GM18505 (cell line): ENCODE data around the gene TICAM2.

Source experiments
- ATAC-seq: cut with Tn5 transposase; IDR thresholded peaks from one replicate; pipeline ENCODE4 v1.9.1; 2021; ENCODE audit not compliant: unreplicated experiment
- POLR2A ChIP-seq: IDR thresholded peaks from 4 replicates; pipeline ENCODE4 v1.6.1; 2011; ENCODE audit warnings: borderline replicate concordance; ENCODE audit not compliant: insufficient read depth, insufficient read length; ENCODE audit errors: extremely low read depth

TICAM2 gene

DNA sequence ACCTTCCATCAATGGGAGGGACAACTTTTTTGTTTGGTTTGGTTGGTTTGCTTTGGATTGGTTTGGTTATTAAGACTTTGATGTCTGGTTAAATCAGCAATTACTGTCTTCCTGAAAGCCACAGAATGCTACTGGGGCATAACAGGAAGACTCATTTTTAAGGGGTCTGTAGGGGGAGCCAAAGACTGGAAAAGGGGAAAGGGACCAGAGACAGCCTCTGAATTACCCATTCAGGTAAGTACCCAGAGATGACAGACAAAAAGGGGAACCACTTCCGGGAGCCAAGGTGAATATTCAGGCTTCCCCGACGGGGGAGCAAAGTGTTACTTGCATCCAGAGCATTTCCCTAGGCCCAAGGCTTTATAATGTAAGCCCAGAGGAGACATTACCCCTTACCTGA is 53.1 kb downstream of the TICAM2 start:
- no peak for TF ChIP-seq POLR2A
- no peak for ATAC-seq

DNA sequence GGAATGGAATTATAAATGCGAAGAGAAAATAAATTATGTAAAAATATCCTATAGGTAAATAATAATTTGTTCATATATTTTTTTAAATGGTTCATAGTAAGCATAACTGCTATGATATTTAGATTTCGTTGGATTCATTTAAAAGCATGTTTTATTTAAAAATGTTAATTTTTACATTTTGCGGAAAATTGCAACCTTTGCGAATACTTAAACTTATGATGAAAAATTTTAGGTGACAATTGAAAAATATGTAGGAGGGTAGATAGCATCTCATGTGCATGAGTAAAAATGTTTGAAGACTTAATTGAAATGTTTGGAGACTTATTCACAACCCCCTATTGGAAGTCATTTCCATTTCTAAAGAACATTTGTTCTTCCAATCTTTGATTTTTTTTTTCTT is 53.6 kb downstream of the TICAM2 start:
- no peak for TF ChIP-seq POLR2A
- ATAC-seq: no peak

- ATAC-seq: no peak
- TF ChIP-seq POLR2A: no peak
Observed at GRCh38 chr5:115545351-115545882, 56.9 kb downstream of the TICAM2 start.

- peak; percentile 96 for TF ChIP-seq POLR2A
- ATAC-seq: peak; percentile 97
Observed at GRCh38 chr5:115544436-115545350, 57.6 kb downstream of the TICAM2 start, which contains the start of gene FEM1C. TSS of gene FEM1C (minus strand) at chr5:115544775. CDS start at chr5:115543493, 1,282 bp downstream.

GRCh38 chr5:115544043-115544435 is 58.2 kb downstream of the TICAM2 start:
- no peak for TF ChIP-seq POLR2A
- ATAC-seq: no peak

- no peak for TF ChIP-seq POLR2A
- peak; percentile 23 for ATAC-seq
Observed at GRCh38 chr5:115543365-115544042, 58.8 kb downstream of the TICAM2 start.

DNA sequence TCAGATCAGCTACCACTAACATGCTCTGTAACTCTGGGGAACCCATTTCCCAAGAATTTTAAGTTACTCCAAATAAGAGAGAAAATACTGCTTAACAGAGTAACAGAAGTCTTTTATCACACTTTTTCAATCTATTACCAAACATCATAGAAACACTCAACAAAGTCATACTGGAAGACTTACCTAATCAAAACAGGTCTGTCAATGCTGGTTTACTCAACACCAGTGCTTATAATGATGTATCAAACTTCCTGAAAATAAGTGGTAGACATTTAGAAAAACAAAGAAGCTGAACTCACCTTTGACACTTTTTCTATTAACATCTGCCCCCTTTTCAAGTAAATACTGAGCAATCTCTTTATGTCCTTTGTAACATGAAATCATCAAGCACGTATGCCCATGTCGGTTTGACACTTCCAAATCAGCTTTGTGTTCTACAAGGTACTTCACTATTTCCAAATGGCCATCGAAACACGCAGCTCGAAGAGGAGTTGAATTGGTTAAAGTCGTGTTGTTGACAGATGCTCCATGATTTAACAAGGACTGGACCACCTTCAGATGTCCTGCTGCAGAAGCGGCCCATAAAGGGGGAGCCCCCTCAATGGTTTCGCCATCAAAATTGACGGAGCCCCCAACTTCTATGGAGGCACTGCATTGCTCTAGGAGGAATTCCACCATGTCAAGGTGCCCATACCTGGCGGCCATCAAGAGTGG is 59.5 kb downstream of the TICAM2 start:
- ATAC-seq: no peak
- no peak for TF ChIP-seq POLR2A

DNA sequence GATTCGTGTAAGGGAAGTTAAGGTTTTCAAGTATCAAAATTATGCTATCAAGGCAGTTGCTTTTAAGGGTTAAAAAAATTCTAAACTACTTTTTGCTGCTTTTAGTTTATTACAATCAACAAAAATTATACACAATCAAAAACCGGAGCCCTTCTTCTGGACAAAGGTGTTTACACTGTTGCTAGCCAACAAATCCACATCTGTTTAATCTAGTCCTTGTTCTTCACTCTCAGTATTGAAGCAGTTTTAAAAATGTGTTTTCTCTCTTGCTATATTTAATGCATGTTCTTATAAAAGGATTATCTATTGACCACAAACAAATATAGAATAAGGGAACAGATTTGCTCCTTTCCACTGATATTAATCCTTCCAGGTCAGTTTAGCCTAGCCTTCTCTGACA is 60.2 kb downstream of the TICAM2 start:
- ATAC-seq: no peak
- TF ChIP-seq POLR2A: no peak

GRCh38 chr5:115541611-115542010 is 60.7 kb downstream of the TICAM2 start:
- ATAC-seq: no peak
- TF ChIP-seq POLR2A: no peak

GRCh38 chr5:115535479-115536035 is 66.7 kb downstream of the TICAM2 start:
- no peak for ATAC-seq
- no peak for TF ChIP-seq POLR2A

- TF ChIP-seq POLR2A: no peak
- no peak for ATAC-seq
Observed at GRCh38 chr5:115532517-115532916, 69.8 kb downstream of the TICAM2 start.

GRCh38 chr5:115531787-115532367 is 70.4 kb downstream of the TICAM2 start:
- TF ChIP-seq POLR2A: no peak

GRCh38 chr5:115531380-115531779 is 70.9 kb downstream of the TICAM2 start:
- no peak for ATAC-seq
- no peak for TF ChIP-seq POLR2A

More at GRCh38 chr5:115531787-115532367, 70.4 kb downstream of the TICAM2 start:
- ATAC-seq: no peak

GRCh38 chr5:115530426-115530825 is 71.9 kb downstream of the TICAM2 start:
- no peak for ATAC-seq
- no peak for TF ChIP-seq POLR2A
